Measurements from ENCODE around the gene SUN5.

DNA sequence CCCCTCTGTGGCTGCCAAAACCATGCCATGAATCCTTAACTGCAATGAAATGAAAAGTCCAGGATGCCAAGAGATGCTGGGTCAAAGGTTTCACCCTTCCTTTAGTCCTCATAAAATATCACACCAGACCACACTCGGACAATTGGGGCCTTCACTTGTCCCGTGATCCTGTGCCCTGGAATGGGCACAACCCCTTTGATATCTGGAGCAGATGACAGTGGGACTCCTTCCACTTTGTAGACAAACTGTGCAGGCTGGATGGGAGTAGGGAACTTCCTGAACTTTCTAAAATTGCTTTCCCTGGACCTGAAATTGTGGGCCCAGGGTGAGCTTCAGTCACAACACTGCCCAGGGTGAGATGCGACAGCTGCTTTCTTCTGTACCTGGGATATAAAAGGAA, 17.6 kb upstream of the SUN5 start:
- TF ChIP-seq CTCF (IDR thresholded peaks at IDR 0.05) (no peak), POLR2A (IDR thresholded peaks at IDR 0.05) (no peak)

Measured in uterus (tissue), 2 donors.